Activated CD4-positive, alpha-beta T cell treated with anti-CD3 and anti-CD28 coated beads, Interleukin-2, amount 50 U/mL, for 4 hours (primary cell): ENCODE results near the gene PHYHIPL.

Source experiments
- DNase-seq, 2 experiments: peaks; one replicate each; pipeline ENCODE4 v3.0.0-alpha.2; 2020

The PHYHIPL gene

DNA sequence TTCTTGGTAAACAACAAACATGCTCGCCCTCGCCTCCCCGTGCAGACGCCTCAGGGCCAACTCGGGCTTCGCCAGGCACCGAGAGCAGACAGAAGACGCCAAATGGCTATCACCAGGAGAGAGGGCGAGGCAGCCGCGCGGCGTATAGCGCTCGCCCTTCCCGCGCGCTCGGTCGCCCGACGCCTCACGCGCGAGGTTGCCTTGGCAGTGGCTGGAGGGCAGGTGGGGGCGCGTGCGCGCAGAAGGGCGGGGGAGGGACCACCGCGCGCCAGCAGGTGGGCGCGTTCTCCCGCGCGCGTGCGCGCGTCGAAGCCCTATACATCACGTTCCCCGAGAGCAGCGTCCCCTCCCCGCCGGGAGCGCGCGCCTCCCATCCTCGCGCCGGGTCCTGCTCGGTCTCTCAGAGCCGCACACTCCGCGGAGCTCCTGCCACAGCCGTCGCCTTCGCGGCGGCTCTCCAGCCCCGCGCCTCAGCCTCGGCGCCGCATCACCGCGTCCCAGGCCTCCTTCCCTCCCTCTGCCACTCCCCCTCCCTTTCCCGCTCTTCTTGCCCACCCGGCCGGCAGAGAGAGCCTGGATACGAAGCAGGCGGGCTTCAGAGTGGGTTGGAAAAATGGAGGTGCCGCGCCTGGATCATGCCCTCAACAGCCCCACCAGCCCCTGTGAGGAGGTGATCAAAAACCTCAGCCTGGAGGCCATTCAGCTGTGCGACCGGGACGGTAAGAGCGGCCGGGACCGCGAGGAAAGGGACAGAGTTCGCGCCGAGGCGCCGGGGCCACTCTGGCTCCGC, at the start of gene PHYHIPL:
Gene PHYHIPL, plus strand, starts transcription at position 403 of the 790 bp plus-strand sequence. Its CDS starts 211 bp downstream, at position 614.
- DNase-seq = no peak

DNA sequence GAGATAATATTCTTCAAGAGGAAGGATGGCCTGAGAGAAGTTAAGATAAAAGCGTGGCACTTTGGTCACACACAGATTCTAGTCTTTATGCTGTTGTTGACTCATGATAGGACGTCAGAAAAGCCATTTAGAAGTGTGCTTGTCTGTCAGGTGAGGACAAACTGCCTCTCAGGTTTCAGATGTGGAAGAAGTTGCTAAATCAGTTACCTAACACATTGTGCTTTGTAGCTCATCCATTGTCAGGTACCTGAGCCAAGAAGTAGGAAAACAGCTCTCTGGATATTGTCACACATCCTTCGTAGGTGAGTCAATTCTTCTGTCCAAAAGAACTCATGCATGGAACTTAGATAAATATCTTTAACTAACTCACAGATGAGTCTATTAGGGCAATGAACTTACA, 49.5 kb upstream of the PHYHIPL start:
- no peak for DNase-seq

DNA sequence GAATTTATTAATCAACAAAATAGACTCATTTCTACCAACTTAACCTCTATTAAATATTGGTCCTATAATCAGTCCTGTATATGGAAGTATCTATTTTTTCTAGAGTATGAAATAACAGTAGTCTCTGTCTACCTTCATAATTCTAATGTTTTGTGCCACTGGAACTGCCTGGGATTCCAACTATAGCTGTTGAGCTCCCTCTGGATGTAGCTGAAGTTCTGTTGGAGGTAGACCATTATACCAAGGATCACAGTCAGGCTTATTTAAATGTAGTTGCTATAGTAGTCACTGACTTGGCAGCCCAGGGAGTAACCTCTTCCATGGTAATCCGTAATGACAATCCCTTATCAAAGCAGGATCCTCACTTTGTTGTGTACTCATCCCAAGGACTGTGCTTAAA, 48.5 kb upstream of the PHYHIPL start:
- no peak for DNase-seq

DNA sequence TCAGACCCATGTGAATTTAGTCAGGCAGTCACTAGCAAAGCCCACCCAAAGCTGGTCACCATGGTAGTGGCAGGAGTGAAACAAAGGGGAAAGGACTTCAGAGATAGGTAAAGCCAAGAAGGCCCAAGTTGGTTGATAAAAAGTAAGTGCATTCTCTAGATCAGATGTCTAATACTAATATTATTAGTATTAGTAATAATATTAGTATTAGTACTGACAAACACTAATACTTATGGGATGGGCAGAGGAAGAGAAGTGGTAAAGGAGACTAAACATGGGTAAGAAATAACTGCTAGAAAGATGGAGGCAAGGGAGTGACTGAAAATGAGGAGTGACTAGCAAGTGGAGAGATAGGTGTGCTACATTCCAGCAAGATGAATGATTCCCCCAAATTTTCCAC, 46.6 kb upstream of the PHYHIPL start:
- no peak for DNase-seq

DNA sequence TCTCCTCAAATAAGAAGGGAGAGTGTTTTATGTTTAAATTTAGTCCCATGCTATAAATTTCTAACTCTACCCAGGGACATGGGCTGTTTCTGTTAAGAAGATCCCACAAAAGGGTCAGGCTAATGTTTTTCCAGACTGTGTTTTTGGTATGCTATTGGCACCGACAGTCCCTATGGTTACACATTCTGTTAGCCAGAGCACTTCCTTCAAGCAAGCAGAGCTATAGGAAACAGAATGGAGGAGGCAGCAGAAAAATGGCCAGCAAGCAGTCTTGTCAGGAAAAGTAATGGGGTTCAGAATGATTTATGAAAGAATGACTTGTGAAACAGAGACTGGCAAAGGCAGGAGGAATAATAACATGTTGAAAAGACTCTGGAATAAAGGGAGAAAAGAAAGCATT, 44.8 kb upstream of the PHYHIPL start:
- DNase-seq = no peak

DNA sequence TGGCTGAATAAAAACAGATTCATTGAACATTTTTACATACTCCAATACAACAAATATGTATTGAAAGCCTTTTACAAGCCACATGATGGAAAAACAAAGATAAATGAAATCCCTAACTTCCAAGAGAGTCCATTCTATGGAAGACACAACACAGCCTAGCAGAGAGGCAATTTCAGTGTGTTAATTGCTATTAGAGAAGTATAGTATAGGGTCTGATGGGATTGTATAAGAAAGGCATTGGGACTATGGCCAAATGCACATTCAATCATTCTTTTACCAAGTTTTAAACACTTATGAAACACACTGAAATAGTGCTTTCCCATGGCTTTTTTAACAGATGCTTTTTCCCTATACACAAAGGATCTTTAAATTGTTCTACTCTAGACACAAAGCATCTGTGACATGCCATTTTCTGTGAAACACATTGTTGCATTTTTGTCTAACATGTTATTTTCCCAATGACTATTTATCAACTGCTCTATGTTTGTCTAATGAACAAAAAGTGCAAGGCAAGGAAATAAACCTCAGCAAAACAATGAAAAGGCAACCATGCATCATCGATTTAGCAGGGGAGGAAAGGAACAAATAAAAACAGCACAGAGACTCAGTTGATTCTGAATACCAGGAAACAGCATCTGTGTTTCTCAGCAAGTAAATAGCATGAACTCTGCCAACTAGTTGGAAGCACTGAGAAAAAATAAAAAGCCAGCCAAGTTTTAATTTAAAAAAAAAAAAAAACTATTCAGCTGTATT, 42.4 kb upstream of the PHYHIPL start:
- DNase-seq = no peak

DNA sequence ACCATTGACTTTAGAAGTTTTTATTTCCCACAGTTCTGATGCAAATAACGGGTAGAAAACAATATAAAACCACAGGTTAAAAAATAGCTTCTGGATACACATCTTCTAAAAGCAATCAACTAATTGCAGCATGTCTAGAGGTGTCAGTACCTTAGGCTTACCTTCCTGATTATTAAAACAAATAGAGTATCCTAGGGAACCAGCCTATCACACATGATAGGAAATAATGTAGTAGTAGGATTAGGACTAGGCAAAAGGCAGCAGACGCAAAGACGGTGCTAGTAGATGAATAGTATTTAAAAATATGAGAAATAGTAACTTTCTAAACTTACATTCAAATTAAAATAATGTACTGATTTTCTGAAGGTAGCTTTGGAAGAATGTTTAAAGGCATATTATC, 41.7 kb upstream of the PHYHIPL start:
- DNase-seq = no peak

DNA sequence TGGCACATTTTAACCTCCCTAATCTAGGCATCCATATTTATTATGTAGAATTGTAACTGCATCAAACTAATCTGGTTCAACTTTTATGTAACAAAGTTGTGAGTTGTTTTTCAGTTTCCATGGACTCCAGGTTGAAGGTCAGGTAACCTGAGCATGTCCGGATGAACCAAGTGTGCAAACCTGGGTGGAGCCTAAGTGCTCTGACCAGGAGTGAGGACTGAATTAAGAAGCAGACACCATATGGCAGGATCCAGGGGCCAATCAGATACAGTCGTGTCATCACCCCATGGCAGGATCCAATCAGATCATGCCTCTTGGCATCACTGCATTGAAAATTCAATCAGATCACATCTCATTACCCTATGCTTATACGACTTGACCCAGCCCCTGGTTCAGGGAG, 41.2 kb upstream of the PHYHIPL start:
- no peak for DNase-seq

DNA sequence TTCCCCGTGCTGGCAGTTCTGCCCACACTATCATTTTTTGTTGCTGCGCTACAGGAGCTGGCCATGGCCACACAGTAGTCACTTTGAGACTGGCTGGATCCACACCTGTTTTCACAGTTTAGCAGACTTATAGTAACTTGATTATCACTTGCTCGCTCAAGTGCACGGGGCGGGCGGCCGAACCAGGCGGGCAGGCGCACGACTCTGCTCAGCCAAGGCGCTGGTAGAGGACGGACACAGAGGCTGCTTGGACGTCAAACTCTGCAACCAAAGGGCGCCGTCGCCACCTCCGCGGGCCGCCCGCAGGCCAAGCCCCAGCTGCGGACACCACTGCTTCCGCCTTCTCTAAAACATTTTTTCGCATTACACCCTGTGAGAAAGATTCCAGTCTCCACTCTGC, 38.4 kb upstream of the PHYHIPL start:
- no peak for DNase-seq

DNA sequence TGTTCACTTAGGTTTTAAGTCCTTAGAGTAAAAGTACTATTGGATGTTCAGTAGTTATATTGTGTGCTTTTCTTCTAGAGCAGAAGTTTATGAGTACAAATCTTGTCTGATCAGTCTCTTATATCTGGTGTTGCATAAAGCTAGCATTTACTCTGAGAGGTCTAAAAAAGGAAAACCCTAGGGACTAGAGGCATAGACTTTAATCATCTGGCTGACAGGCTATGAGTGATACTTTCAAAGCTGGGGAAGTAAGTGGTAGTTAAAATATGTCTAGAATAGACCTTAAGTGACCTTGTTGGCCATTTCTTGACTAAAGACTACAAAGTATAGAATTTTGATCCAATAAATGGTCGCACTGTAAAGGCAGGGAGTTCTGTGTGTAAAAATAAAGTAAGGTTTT, 32.9 kb upstream of the PHYHIPL start:
- no peak for DNase-seq

DNA sequence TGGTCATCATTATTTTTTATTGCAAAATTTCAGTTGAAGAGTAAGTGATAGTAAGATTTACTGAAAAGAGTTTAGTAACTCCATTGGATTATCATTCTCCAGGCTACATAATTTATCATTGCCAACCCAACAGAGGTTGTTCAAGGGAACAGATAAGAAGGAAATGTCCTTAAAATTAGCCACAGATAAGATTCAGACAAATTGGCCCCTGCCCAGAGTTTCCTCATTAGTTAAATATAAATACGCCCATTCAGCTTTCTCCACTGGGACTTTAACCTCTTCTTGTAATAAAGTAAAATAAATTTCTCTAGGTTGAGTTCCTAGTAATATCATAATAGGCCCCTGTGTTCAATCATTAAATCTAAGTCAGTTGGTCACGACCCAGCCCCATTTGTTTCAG, 27.7 kb upstream of the PHYHIPL start:
- no peak for DNase-seq

DNA sequence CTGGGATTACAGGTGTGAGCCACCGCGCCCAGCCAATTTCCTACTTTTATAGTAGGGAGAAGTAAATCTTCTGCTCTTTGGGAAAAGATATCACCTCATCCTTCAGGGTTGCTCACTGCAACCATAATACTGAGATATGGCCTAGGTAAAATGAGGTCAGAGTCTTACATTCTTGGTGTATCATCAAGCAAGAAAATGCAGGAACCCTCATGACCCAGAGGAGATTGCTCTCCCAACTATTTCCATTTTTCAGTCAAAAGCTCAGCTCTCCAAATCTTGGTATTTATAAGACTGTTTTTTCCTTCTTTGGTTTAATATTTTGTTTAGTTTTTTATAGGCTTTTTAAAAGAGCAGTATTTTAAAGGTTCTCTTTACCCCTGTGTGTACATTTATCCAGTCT, 20.9 kb upstream of the PHYHIPL start:
- DNase-seq = no peak

DNA sequence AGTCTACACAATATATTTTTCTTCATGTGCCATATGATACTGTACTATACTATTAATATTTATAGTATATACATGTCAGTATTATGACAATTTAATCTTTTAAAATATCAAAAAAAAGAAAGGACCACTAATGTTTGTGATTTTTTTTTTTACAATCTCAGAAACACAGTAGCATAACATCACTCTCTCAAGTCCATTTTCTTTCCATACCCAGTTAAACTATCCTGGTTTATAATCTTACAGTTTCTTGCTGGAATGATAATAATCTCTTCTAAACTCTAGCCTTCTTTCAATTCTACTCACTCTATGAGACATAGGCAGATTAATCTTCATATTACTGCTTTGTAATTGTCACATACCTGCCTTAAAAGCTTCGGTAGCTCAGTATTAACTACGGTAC, 8.9 kb upstream of the PHYHIPL start:
- DNase-seq = no peak

DNA sequence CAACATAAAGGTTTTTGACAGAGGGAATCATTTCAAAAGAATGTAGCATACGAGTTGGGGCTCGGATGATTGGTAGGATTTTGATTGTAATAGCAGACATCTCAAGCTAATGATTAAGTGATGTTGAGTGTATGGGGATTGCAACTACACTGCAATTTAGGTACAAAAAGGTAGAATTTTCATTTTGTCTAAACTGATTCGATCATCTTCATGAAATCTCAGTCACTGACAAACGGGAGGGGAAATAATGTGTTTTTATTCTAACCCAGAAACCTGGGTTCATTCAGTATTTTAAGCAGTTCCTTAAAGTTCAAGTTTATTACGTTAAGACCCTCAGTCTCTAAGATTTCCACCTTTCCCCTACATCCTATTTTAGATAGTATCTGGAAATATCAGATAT, 3.9 kb upstream of the PHYHIPL start:
- no peak for DNase-seq

DNA sequence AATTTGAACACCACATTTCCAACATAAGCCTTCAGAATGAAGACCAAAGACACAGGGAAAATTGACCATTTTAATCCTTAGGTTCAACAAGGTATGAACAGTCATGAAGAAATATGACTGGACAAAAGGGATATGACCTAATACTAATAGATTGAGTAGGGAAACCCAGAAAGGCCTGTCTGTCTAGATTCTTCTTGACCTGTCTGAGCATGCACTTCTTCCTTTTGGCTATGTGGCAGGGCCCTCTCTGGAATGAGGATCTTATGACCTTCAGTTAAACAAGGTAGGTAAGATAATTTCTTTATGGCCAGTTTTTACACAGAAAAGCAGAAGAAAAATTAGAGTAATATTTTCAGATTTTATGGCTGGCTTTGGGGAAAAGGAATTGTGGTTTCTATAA, 3.0 kb upstream of the PHYHIPL start:
- DNase-seq = no peak

DNA sequence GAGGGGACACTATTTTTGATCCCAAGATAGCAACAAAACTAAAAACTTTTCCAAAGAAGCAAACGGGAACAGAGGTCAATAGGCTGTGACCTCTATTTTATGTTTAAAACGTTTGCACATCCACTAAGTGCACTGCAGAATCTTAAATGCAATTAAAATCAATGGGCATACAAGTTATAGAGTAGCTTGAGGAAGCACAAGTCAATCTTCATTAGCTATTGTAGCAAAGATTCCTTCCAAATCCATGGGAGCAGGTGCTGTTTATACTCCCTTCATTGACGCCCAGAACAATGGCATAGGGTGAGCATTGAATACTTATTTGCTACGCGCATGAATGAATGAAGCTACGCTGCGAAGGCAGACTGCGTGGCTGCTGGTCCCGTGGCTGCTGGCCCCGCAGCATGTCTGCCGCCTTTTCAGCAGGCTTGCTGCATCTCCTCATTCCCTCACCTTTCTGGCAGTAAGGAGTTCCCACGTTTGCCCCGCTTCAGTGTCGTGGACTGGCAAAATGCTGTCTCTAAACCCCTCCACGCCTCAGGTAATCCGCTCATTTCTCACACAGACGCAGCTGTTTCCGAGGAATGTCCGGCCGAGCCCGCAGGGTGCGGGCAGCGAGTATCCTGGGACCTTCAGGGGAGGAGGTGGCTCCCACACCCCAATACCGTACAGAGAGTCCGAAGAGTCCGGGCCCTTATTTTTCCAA, 754 bp upstream of the PHYHIPL start:
- DNase-seq = no peak

DNA sequence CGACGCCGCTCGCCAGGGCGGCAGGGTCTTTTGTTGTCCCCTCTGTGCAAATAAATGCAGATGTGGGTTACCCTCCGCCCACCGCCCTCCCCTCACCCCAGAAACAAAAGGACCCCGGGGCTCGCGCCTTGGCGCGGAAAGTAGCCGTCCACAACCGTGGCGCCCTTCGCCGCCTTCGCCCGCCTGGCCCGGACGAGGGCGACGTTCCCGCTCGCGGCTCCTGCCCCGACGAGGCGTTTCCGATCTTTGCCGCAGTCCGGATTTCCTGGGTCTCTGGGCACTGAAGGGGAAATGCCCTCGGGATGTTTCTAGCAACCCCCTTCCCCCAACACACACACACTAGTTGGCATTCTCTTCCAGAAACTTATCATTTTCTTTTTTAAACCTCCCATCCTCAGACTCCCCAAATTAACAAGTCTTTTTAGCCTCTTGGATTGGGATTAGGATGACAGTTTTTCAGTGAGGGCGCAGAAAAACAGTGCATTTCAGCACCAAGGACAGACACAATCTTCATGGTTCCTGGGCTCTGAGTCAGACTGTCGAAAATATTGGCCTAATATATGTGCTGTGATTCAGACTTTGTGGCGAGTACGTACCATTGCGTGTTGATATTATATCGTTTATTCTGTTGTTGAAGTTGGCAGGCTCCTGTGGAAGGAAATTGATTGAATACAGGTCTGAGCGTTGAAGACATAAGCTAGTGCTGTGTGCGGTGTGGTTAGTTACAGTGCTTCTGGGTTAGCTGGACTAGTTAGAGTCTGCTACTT, 771 bp downstream of the PHYHIPL start:
- DNase-seq = no peak

DNA sequence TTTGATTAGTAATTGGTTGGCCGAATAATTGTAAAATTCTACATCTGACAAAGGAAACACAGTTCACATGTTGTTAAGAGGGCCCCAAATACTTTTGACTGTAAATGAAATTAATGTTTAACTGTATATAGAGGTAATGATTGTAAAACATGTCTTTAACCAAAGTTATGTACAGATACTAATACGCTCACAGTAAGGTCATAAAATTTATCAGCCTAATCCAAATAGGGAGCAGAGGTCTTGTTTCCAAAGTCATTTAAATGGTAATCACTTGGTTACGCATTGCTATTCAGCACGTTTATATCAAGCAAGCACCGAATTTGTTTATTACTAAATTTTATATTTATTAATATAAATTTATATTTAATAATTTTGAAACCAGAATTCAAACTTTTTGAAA, 1.4 kb downstream of the PHYHIPL start:
- DNase-seq = no peak

DNA sequence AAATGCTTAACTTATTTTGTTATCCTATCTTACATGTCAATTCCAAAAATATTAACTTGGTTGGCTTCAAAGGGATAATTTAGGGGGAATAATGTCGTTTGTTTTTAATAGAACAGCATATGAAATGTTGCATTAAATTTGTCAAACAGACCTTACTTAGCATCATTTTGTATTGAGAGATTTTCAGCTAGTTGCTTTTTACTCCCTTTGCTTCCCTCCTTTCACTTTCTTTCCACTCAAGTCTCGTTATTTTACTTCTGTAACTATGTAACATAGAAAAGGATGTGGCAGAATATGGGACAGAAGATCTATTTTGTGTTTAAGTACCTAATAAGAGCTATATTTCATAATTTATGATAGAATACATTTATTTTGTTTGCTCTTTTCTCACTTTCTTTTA, 2.6 kb downstream of the PHYHIPL start:
- no peak for DNase-seq

DNA sequence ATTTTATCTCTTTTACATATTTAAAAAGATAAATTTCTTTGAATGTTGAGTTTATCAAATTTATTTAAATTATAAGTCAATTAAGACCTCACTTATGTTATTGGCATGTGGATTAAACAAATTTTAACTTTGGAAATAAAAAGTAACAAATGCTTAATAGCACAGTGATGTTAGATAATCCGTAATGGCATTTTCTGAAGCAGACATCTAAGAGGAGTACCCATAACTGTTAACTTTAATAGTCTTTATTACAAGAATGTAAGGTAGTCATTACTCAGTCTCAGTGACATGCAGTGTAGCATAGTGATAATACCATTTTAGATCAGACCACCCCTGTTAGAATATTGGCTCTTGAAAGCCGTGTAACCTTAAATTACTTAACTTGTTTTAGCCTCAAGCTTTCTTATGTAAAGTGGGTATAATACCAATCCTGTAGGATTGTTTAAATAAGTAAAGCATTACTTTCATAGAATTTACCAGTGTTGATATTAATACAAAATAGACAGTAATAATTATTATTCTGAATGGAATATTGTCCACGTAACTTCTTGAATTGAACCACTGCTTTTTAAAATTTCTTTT, 4.3 kb downstream of the PHYHIPL start:
- DNase-seq = no peak

DNA sequence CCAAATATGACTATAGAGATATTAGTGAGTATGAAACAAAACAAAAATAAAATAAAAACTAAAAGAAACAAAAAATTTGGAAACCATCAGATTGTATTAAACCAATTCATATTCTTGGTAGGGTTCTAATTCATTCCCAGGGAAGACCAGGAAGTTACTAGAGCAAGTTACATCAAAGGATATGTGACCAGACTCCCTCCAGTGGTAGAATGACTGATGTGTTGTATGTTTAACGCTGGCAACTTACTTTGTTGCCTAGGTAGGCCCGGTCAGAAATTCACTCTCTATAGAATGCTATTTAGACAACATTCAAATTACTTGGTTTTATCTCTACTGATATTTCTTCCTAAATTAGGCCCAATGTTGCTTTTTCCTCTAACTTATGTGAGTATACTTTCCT, 5.2 kb downstream of the PHYHIPL start:
- no peak for DNase-seq

DNA sequence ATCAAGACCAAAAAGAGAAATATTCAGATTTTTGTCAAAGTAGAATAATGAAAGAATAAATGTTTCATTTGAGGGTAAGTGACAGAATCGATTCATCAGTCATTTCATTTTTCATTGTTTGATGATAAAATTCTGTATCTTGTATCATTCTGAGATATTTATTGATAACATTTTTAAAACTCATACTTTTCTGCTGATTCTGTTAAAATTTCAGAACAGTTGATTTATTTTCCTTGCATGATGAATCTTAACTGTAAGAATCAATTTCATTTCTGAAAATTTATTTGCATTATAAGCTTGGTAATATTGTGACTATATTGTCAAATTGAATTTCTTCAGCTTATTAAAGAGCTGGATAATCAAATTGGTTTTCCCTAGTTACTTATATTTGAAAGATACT, 13.9 kb downstream of the PHYHIPL start:
- DNase-seq = no peak

DNA sequence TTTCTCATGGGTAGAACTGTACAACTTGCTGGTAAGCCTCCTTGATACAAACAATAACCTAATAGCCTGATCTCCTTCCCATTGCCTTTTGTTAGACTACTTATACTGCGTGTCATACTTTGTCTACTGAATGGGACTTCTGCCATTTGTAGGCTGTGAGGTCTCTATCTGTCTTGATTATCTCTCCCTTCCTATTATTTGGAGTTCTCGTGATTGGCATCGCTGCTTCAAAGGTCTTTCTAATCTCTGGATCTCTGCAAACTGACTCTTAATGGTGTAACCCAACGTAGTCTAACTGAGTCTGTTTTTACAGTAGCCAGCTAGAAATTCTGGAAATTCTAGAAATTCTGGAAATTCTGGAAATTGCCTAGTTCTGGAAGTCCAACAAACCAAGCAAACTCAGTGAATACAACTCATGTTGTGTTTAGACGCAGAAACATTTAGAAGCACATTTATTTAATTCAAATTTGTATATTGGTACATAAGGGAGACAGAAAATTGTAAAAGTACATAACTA, 29.8 kb downstream of the PHYHIPL start:
- DNase-seq = no peak
